PFSK-1 (cell line): ENCODE results near the gene HOXC6.

ENCODE experiments used
- TAF1 ChIP-seq: IDR thresholded peaks from 2 replicates; pipeline ENCODE4 v1.6.1; 2012; ENCODE audit warnings: low read length, control low read depth, borderline replicate concordance; ENCODE audit not compliant: insufficient read depth
- TF ChIP-seq, protein P1 (sequence below), 2 experiments: IDR thresholded peaks; 2 replicates each; pipeline versions ENCODE4 v1.6.1 to v1.8.0; 2011 to 2012; ENCODE audit warnings: low read depth in 2 of 2, low read length in 2 of 2, control low read depth in 1 of 2, inconsistent platforms in 1 of 2, mild to moderate bottlenecking in 1 of 2, moderate library complexity in 1 of 2; ENCODE audit not compliant: insufficient read depth in 1 of 2

DNA sequence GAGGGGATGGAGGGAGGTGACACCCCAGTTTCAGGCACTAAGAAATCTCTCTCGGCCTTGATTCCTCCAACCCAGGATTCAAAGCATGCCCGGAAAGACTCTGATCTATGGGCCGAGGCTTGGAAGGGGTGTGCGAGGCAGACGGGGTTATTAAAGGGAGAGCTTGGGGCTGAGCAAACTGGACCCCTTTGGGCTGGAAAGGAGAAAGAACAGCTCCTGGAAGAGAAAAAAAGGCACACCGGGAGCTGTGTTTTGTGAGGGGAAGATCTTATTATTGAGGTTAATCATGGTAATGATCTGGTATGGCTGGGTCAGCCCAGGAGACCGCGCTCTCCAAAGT, 19.7 kb downstream of the HOXC6 start:
- TF ChIP-seq, protein P1, sequence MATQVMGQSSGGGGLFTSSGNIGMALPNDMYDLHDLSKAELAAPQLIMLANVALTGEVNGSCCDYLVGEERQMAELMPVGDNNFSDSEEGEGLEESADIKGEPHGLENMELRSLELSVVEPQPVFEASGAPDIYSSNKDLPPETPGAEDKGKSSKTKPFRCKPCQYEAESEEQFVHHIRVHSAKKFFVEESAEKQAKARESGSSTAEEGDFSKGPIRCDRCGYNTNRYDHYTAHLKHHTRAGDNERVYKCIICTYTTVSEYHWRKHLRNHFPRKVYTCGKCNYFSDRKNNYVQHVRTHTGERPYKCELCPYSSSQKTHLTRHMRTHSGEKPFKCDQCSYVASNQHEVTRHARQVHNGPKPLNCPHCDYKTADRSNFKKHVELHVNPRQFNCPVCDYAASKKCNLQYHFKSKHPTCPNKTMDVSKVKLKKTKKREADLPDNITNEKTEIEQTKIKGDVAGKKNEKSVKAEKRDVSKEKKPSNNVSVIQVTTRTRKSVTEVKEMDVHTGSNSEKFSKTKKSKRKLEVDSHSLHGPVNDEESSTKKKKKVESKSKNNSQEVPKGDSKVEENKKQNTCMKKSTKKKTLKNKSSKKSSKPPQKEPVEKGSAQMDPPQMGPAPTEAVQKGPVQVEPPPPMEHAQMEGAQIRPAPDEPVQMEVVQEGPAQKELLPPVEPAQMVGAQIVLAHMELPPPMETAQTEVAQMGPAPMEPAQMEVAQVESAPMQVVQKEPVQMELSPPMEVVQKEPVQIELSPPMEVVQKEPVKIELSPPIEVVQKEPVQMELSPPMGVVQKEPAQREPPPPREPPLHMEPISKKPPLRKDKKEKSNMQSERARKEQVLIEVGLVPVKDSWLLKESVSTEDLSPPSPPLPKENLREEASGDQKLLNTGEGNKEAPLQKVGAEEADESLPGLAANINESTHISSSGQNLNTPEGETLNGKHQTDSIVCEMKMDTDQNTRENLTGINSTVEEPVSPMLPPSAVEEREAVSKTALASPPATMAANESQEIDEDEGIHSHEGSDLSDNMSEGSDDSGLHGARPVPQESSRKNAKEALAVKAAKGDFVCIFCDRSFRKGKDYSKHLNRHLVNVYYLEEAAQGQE (IDR thresholded peaks at IDR 0.05; ENCODE audit: insufficient read depth in 1 of 2, low read depth in 2 of 2, low read length in 2 of 2), result no peak
- no peak for TF ChIP-seq TAF1
